HG03432 (cell line): ENCODE measurements around the gene RNGTT.
"Not testable (repeated sequence)": the region's sequence is repeated elsewhere in the genome, so short reads cannot be mapped to it uniquely, and the experiment has no call there.

Experiments used
- ATAC-seq: cut with Tn5 transposase; IDR thresholded peaks from one replicate; pipeline ENCODE4 v1.9.1; 2021; ENCODE audit warnings: mild to moderate bottlenecking, moderate library complexity; ENCODE audit not compliant: unreplicated experiment

RNGTT gene

DNA sequence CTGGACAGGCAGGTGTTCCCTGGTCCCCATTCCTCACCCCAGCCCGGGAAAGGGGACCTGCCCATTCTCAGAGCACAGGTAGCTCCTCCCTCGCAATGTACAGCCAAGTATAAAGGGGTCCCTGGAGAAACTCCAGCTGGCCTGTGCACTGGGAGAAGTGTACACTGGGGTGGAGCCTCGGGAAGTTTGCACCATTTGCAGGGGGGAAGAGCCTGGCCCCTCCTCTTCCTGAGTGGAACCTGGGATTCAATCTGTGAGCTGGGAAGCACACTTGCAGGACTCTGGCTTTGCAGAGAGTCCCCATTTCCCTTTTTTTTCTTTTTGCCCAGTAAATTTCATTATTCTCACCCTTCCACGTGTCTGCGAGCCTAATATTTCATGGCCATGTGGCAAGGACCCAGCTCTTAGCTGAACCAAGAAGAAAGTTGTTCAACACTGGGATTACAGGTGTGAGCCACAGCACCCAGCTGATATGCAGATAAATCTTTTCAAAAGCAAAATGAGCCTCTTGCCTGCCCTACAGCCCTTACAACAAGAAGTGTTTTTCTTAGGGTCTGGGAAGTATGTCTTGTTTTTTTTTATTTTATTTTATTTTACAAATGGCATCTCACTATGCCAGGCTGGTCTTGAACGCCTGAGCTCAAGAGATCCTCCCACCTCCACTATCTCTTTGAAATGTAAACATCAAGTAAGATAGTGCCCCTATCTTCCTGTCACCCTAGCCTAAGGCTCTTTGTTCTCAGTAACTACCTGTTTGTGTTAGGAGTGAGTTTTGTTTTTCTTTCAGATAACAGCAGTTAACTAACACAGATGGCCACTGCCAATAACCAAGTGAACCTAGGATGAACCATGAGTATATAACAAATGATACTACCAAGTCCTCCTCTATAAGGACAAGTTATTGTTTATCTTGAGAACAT, 9.3 kb upstream of the RNGTT start:
- no peak for ATAC-seq

- no peak for ATAC-seq
Measured at GRCh38 chr6:88970301-88970700, 6.9 kb upstream of the RNGTT start.

DNA sequence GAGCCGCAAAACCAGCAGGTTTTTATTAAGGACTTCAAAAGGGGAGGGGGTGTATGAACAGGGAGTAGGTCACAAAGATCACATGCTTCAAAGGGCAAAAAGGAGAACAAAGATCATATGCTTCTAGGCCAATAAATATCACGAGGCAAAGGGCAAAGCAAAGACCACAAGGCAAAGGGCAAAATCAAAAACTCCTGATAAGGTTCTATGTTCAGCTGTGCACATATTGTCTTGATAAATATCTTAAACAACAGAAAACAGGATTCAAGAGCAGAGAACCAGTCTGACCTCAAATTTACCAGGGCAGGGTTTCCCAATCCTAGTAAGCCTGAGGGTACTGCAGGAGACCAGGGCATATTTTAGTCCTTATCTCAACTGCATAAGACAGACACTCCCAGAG, 5.8 kb upstream of the RNGTT start:
- ATAC-seq: not testable (repeated sequence)

DNA sequence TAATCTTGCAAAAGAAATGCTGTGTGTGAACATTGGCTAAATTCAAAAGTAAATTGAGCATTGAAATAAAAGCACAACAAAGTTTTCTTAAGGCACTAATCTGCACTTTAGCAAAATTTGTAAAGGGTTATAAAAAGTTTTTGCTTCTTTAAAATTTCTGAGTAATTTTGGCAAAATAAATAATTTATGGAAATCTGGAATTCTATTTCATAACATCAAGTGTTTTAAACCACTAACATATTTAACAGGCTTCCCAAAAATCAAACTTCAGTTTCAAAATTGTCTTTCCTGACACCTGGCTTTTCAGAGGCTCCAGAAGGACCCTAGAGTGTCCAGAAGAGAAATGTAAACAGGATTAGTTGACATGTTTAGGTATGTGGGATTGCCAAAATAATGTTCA, 4.5 kb upstream of the RNGTT start:
- ATAC-seq: no peak

DNA sequence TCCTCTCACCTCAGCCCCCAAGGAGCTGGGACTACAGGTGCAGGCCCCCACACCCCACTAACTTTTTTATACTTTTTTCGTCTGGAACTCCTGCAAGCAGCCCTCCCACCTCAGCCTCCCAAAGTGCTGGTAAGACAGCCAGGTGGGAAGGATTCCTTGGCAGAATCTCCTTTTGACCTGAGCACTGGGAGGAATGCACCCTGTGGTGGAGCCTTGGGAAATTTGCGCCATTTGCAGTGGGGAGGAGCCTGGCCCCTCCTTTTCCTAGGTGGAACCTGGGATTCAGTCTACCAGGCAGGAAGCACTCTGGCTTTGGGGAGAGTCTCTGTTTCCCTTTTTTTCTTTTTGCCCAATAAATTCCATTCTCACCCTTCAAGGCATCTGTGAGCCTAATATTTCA, 2.3 kb upstream of the RNGTT start:
- ATAC-seq: no peak

DNA sequence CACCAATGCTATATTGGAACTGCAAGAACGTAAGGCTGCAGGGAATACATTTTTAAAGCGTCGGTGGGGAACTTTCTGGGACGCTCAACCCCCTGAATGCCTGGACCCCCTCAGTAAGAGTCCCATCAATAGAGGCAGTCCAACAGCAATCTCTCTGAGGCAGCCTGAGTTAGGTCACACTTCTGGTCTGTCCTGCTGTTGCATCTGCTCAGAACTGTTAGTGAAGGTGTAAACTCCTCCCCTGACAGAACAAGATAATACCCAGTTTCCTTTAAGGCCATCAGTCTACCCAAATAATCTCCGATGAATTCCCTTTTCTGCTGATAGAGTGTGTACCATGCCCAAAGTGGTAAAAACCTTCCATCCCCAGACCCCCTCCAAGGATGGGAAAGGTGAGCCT, 1.1 kb upstream of the RNGTT start:
- no peak for ATAC-seq

DNA sequence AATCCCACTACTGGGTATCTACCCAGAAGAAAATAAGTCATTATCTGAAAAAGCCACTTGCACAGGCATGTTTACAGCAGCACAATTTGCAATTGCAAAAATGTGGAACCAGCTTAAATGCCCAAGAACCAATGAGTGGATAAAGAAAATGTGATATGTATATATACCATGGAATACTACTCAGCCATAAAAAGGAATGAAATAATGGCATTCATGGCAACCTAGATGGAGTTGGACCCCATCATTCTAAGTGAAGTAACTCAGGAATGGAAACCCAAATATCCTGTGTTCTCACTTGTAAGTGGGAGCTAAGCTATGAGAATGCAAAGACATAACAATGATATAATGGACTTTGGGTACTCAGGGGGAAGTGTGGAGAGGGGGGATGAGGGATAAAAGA, 4.6 kb downstream of the RNGTT start:
- ATAC-seq: no peak

DNA sequence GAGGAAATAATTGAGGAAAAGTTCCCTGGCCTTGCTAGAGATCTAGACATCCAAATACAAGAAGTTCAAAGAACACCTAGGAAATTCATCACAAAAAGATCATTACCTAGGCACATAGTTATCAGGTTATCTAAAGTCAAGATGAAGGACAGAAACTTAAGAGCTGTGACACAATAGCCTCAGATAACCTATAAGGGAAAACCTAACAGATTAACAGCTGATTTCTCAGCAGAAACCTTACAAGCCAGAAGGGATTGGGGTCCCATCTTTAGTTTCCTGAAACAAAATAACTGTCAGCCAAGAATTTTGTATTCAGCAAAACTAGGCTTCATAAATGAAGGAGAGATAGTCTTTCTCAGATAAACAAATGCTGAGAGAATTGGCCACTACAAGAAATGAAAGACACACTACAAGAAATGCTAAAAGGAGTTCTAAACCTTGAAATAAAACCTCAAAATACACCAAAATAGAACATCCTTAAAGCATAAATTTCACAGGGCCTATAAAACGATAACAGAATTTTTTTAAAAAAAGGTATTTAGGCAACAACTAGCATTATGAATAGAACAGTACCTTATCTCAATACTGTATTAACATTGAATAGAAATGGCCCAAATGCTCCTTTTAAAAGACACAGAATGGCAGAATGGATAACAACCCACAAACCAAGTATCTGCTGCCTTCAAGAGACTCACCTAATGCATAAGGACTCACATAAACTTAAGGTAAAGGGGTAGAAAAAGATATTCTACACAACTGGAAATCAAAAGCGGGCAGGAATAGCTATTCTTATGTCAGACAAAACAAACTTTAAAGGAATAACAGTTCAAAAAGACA, 9.7 kb downstream of the RNGTT start:
- no peak for ATAC-seq

- no peak for ATAC-seq
Measured at GRCh38 chr6:88952065-88952704, 11.2 kb downstream of the RNGTT start.

GRCh38 chr6:88945415-88946008, 17.9 kb downstream of the RNGTT start:
- no peak for ATAC-seq

- ATAC-seq: no peak
Measured at GRCh38 chr6:88933521-88933920, 29.9 kb downstream of the RNGTT start.

- not testable (repeated sequence) for ATAC-seq
Measured at GRCh38 chr6:88932019-88932418, 31.4 kb downstream of the RNGTT start.

- no peak for ATAC-seq
Measured at GRCh38 chr6:88922775-88923548, 40.5 kb downstream of the RNGTT start.

- no peak for ATAC-seq
Measured at GRCh38 chr6:88921734-88922133, 41.7 kb downstream of the RNGTT start.

- ATAC-seq: no peak
Measured at GRCh38 chr6:88920774-88921733, 42.4 kb downstream of the RNGTT start.

DNA sequence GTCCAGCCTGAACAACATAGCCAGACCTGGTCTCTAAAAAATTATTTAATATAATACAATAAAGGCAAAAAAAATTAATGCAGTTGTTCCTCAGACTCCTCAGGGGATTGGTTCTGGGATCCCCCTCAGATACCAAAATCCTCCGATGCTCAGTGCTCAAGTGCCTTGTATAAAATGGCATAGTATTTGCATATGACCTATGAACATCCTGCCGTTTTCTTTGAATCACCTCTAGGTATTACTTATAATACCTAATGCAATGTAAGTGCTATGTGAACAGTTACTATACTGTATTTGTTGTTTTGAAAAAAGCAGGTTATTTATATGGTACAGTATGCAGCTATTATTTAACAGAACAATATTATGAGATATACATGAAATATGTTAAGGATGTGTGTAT, 43.3 kb downstream of the RNGTT start:
- ATAC-seq: no peak

- ATAC-seq: no peak
Measured at GRCh38 chr6:88919032-88919431, 44.4 kb downstream of the RNGTT start.

DNA sequence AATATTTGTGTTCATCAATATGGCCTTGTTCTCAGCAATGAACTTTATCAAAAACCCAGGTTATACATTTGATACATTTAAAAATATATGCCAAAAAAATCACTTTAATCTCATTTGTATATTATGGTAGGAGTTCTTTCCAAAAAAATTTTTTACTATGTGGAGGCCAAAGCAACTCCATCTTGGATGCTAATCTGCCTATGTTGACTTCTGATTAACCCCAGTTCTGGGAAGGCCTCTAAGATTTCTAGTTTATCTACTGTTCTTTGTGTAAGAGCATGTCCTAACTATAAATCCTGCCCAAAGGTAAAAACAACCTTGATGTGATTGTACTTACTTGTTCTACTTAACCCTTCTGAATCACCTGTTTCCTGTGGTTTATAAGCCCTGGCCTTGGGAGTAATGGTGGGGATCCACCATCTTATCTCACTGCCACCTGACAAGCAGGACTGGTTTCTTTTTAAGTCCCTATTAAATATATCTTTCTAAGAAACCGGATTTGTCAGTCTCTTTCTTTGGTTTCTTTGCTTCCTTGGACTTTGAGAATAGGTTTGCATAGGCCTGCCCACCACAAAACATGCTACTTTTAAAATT, 46.7 kb downstream of the RNGTT start:
- peak; percentile 56 for ATAC-seq
